HCT116 (cell line): ENCODE measurements around the gene SDK2. TPM values are rescaled to one million over a fixed set of nuclear protein-coding genes. Genes with fewer than 3 reads are reported as not detected.

Experiments
- ATAC-seq: fragments of 200-7000 bp; cut with Tn5 transposase; 2 replicates; pipeline ENCODE4 v1.9.1; 2020; ENCODE audit warnings: mild to moderate bottlenecking, moderate library complexity
- BruUV-seq: library from RNA; stranded (reverse); fragments of 400-500 nt; replicated peaks from 2 replicates; lab custom pipeline; 2021; lab: Mats Ljungman, UMichigan
- CTCF ChIA-PET: fragments of 300-600 bp; sonication (Branson Sonifier 250); formaldehyde crosslinking; loops from one replicate; lab custom pipeline; 2021; ENCODE audit warnings: antibody characterized with exemption; lab: Charles Lee
- POLR2A ChIA-PET: fragments of 300-600, 350-600 bp; sonication (Branson Sonifier 250); formaldehyde crosslinking; loops from one replicate; lab custom pipeline; 2021; ENCODE audit warnings: antibody characterized with exemption; lab: Charles Lee
- RAD21 ChIA-PET, 2 experiments: fragments of 300-600 bp; sonication (Branson Sonifier 250); formaldehyde crosslinking; loops; one replicate each; lab custom pipeline; 2023; ENCODE audit warnings: low total read pairs in 2 of 2; ENCODE audit not compliant: uncharacterized antibody in 2 of 2, unreplicated experiment in 2 of 2, low non-redundant PET in 1 of 2; lab: Charles Lee
- DNase-seq: peaks from one replicate; pipeline ENCODE4 v3.0.0-alpha.2; 2010; ENCODE audit warnings: low read depth, low spot score
- H2AFZ ChIP-seq: fragments of 200-600 bp; shearing (Covaris generic), sonication (generic); 2 replicates; pipeline ENCODE4 v1.6.1; 2017; ENCODE audit warnings: low read depth, mixed run types, mixed read lengths, antibody characterized with exemption, low read length; ENCODE audit not compliant: poor library complexity, severe bottlenecking
- H3K27ac ChIP-seq: 2 replicates; pipeline ENCODE4 v1.5.1; 2012; ENCODE audit warnings: low read depth, low read length
- H3K27me3 ChIP-seq: fragments of 200-600 bp; sonication (generic); 2 replicates; pipeline ENCODE4 v1.6.1; 2016; ENCODE audit warnings: mixed run types, low read length, mixed read lengths; ENCODE audit not compliant: insufficient read depth
- H3K36me3 ChIP-seq, 2 experiments: fragments of 200-500 bp in 1 of 2; fragments of 200-600 bp in 1 of 2; sonication (Bioruptor generic) in 1 of 2; sonication (generic) in 1 of 2; 2 replicates each; pipeline versions ENCODE4 v1.5.1 to v1.6.1; 2014 to 2016; ENCODE audit warnings: low read length in 2 of 2, inconsistent platforms in 1 of 2, mixed read lengths in 1 of 2, mixed run types in 1 of 2; ENCODE audit not compliant: insufficient read depth in 2 of 2, control insufficient read depth in 1 of 2
- H3K4me1 ChIP-seq, 2 experiments: fragments of 200-600 bp in 1 of 2; sonication (generic) in 1 of 2; 2 replicates each; pipeline versions ENCODE4 v1.5.1 to v1.6.1; 2012 to 2017; ENCODE audit warnings: low read length in 2 of 2, inconsistent platforms in 1 of 2, mild to moderate bottlenecking in 1 of 2, mixed read lengths in 1 of 2, mixed run types in 1 of 2, moderate library complexity in 1 of 2; ENCODE audit not compliant: insufficient read depth in 2 of 2, control insufficient read depth in 1 of 2
- H3K4me2 ChIP-seq: fragments of 200-600 bp; sonication (generic); 2 replicates; pipeline ENCODE4 v1.6.1; 2017; ENCODE audit warnings: mixed run types, low read length, mixed read lengths
- H3K4me3 ChIP-seq, 2 experiments: fragments of 200-600 bp in 1 of 2; sonication (generic) in 1 of 2; replicated peaks in 1 of 2; 2 replicates each; pipeline ENCODE4 v1.5.1; 2011 to 2016; ENCODE audit warnings: low read length in 2 of 2, control low read depth in 1 of 2, low read depth in 1 of 2, mild to moderate bottlenecking in 1 of 2, mixed read lengths in 1 of 2, mixed run types in 1 of 2
- H3K79me2 ChIP-seq: fragments of 200-600 bp; sonication (generic); 2 replicates; pipeline ENCODE4 v1.6.1; 2017; ENCODE audit warnings: mild to moderate bottlenecking, mixed run types, low read length, moderate library complexity, mixed read lengths; ENCODE audit not compliant: insufficient read depth
- H3K9ac ChIP-seq: fragments of 200-600 bp; sonication (generic); 2 replicates; pipeline ENCODE4 v1.6.1; 2016; ENCODE audit warnings: low read length, mixed read lengths
- H3K9me2 ChIP-seq: fragments of 200-600 bp; sonication (generic), shearing (Covaris generic); 2 replicates; pipeline ENCODE4 v1.6.1; 2017; ENCODE audit warnings: mixed run types, mild to moderate bottlenecking, moderate library complexity; ENCODE audit not compliant: insufficient read depth
- H3K9me3 ChIP-seq, 2 experiments: fragments of 200-500 bp in 1 of 2; fragments of 200-600 bp in 1 of 2; sonication (Bioruptor generic) in 1 of 2; sonication (generic) in 1 of 2; 2 replicates each; pipeline ENCODE4 v1.6.1; 2014 to 2017; ENCODE audit warnings: low read length in 2 of 2, mixed read lengths in 2 of 2, inconsistent platforms in 1 of 2, low read depth in 1 of 2, mild to moderate bottlenecking in 1 of 2, mixed run types in 1 of 2, moderate library complexity in 1 of 2; ENCODE audit not compliant: control insufficient read depth in 1 of 2, insufficient read depth in 1 of 2
- H4K20me1 ChIP-seq: fragments of 200-600 bp; sonication (generic), shearing (Covaris generic); 2 replicates; pipeline ENCODE4 v1.6.1; 2017; ENCODE audit warnings: mixed run types, mild to moderate bottlenecking, moderate library complexity; ENCODE audit not compliant: insufficient read depth
- ATF3 ChIP-seq: IDR thresholded peaks from 2 replicates; pipeline ENCODE4 v1.6.1; 2012
- CEBPB ChIP-seq: IDR thresholded peaks from 2 replicates; pipeline ENCODE4 v1.6.1; 2012; ENCODE audit warnings: low read depth
- ELF1 ChIP-seq: IDR thresholded peaks from 2 replicates; pipeline ENCODE4 v1.6.1; 2012; ENCODE audit warnings: low read depth, borderline replicate concordance
- EZH2 ChIP-seq: fragments of 200-600 bp; sonication (generic); IDR thresholded peaks from 2 replicates; pipeline ENCODE4 v1.6.1; 2017; ENCODE audit warnings: antibody characterized with exemption, mixed run types
- POLR2A ChIP-seq: IDR thresholded peaks from 2 replicates; pipeline ENCODE4 v1.7.0; 2011; ENCODE audit warnings: borderline replicate concordance; ENCODE audit not compliant: insufficient read depth, insufficient read length; ENCODE audit errors: extremely low read depth
- POLR2AphosphoS5 ChIP-seq: IDR thresholded peaks from 2 replicates; pipeline ENCODE4 v1.6.1; 2011; ENCODE audit warnings: mild to moderate bottlenecking, low read depth, low read length, moderate library complexity
- SIN3A ChIP-seq: IDR thresholded peaks from 2 replicates; pipeline ENCODE4 v1.6.1; 2012; ENCODE audit warnings: low read depth
- SP1 ChIP-seq: IDR thresholded peaks from 2 replicates; pipeline ENCODE4 v1.6.1; 2012; ENCODE audit warnings: low read depth
- SRF ChIP-seq: IDR thresholded peaks from 2 replicates; pipeline ENCODE4 v1.6.1; 2012; ENCODE audit warnings: low read depth
- ZNF274 ChIP-seq: fragments of 200-500 bp; sonication (Bioruptor generic); IDR thresholded peaks from 2 replicates; pipeline ENCODE4 v1.6.1; 2014; ENCODE audit warnings: mild to moderate bottlenecking, low read depth, low read length, inconsistent platforms
- intact Hi-C: fragments of 100-400 bp; cut with micrococcal nuclease; formaldehyde crosslinking; loops from 2 replicates; pipeline ENCODE4 v1.10.0; 2022
- total RNA-seq: library from RNA; stranded (reverse); gene quantifications from one replicate; pipeline ENCODE4 v1.2.1, GENCODE V29; 2021; ENCODE audit not compliant: unreplicated experiment
- TF ChIP-seq, protein P1 (sequence below): IDR thresholded peaks from 2 replicates; pipeline ENCODE4 v1.6.1; 2012

Gene SDK2
- total RNA-seq, 1 experiment from 2014 or later, result 0.10 TPM

GRCh38 chr17:73642659-73643000 lies 1.6 kb downstream of the SDK2 start:
- no peak overlapping the region for H3K4me3 ChIP-seq

GRCh38 chr17:73641826-73642600 lies 2.2 kb downstream of the SDK2 start:
- Histone ChIP-seq H4K20me1 (no peaks in the 10 kb centered on the region), H3K4me3 (no peak overlapping the region), H3K4me1 (no peaks in the 10 kb centered on the region), H3K9me2 (no peaks in the 10 kb centered on the region), H3K9me3 (no peaks in the 10 kb centered on the region), H3K36me3 (no peaks in the 10 kb centered on the region), H3K9ac (no peak overlapping the region), H2AFZ (no peak overlapping the region), H3K27me3 (peaks cover 5% of the 10 kb centered on the region; the same call in 1 of the 2 replicates), H3K79me2 (no peaks in the 10 kb centered on the region), H3K4me2 (no peak overlapping the region), H3K27ac (no peak overlapping the region)
- ATAC-seq (no peak), DNase-seq (no peak)
- BruUV-seq, result no TSS peak
- POLR2A ChIA-PET, result no interaction called here
- CTCF ChIA-PET, result interaction anchor here (0.7 kb wide), 1 partner anchor 9 kb away, joined by 3 read pairs; no protein-coding TSS in a partner anchor
- intact Hi-C loops, result no loop called here
- TF ChIP-seq ELF1 (no peak), CEBPB (no peak), SIN3A (no peak), ZNF274 (no peak), ATF3 (no peak), SP1 (no peak), SRF (no peak)
- RAD21 ChIA-PET, result no interaction called here

More at GRCh38 chr17:73642659-73643000, 1.6 kb downstream of the SDK2 start:
- H3K9me2 ChIP-seq, result no peaks in the 10 kb centered on the region
- RAD21 ChIA-PET, result no interaction called here
- H3K9ac ChIP-seq, result no peak overlapping the region
- H3K4me2 ChIP-seq, result no peak overlapping the region
- H3K27ac ChIP-seq, result no peak overlapping the region
- POLR2A ChIA-PET, result no interaction called here
- ATAC-seq (no peak), DNase-seq (no peak)
- no TSS peak for BruUV-seq
- H3K9me3 ChIP-seq, result no peaks in the 10 kb centered on the region
- H4K20me1 ChIP-seq, result no peaks in the 10 kb centered on the region
- peaks cover 11% of the 10 kb centered on the region; the same call in 1 of the 2 replicates for H3K27me3 ChIP-seq
- CTCF ChIA-PET, result no interaction called here
- H3K79me2 ChIP-seq, result no peaks in the 10 kb centered on the region
- H3K4me1 ChIP-seq, result no peaks in the 10 kb centered on the region
- H2AFZ ChIP-seq, result no peak overlapping the region
- TF ChIP-seq EZH2, result no peak
- no peak for TF ChIP-seq ELF1
- no peak for TF ChIP-seq SP1
- TF ChIP-seq, protein P1, sequence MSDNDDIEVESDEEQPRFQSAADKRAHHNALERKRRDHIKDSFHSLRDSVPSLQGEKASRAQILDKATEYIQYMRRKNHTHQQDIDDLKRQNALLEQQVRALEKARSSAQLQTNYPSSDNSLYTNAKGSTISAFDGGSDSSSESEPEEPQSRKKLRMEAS, result no peak
- TF ChIP-seq POLR2A, result no peak
- TF ChIP-seq POLR2AphosphoS5, result no peak
- intact Hi-C loops, result no loop called here
- H3K36me3 ChIP-seq, result no peaks in the 10 kb centered on the region
